Stimulated activated CD8-positive, alpha-beta memory T cell treated with anti-CD3 and anti-CD28 coated beads, Interleukin-12 subunit alpha, Interleukin-12 subunit beta, amount 100 ng/mL, for 1 hour (primary cell): ENCODE data around the gene VTN.
A peak's percentile ranks its signal among the peaks of the same experiment; 100 is the strongest.

Experiments used
- DNase-seq: peaks from one replicate; pipeline ENCODE4 v3.0.0-alpha.2; 2020; ENCODE audit warnings: low read depth

VTN gene

DNA sequence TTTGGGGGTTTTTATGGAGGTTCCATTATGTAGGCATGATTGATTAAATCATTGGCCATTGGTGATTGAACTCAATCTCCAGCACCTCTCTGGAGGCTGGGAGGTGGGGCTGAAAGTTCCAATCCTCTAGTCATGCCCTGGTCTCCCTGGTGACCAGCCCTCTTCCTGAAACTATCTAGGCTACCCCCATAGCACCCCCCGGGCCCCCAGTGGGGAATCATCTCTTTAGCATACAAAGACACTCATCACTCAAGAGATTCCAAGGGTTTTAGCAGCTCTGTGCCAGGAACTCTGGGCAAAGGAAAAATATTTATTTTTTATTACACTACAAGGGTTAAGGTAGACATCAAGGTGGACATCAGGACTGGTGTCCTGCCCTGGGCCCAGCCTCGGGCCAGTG is 25.3 kb upstream of the VTN start:
- DNase-seq, result no peak

DNA sequence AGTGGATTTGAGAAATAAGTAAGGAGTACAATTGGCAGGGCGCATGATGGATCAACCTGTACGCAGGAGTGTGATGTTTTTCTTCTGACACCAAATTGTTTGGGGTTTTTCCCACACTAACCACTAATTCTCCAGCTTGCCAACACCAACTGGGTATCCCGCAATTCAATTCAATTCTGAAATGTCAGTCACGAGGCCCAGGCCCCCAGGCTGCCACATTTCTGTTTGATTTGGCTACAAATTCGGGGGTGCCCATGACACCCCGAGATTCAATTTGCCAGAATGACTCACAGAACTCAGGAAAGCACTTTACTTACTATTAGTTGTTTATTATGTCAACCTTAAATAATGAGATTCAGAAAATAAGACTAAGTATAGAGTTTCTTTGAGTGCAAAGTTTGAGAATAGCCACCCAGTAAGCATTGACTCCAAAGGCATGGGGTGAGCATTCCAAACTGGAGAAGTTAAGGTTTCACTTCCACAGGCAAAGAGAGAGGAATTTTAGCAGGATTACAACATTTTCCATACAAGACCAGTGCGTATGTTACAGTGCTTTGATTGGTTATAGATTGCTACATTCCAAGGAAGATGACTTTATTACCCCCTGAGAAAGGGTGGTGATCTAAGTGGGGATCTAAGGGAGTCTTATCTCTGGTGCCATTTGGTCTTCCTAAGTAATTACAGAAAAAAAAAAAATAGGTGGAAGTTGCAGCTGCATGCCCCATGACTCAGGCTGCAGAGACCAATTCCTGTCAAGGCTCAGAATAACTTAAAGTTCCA is 24.4 kb upstream of the VTN start:
- no peak for DNase-seq

DNA sequence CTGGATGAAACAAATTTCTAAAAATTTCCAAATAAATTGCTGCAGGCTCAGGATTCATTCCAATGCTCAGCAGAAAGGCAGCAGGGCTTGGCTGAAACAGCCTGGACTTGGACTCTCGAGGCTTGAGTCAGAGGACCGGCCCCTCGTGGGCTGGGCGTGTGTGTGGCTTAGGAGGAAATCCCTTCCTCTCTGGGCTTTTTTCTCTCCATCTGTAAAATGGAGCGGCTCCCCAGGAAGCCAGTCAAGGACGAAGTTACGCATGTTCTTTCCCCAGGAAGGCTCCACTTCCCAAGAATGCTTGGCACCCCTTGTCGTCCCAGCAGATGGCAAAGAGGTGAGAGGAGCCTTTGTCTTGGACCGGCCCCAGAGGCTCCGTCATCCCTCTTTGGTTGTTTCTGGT is 22.4 kb upstream of the VTN start:
- no peak for DNase-seq

DNA sequence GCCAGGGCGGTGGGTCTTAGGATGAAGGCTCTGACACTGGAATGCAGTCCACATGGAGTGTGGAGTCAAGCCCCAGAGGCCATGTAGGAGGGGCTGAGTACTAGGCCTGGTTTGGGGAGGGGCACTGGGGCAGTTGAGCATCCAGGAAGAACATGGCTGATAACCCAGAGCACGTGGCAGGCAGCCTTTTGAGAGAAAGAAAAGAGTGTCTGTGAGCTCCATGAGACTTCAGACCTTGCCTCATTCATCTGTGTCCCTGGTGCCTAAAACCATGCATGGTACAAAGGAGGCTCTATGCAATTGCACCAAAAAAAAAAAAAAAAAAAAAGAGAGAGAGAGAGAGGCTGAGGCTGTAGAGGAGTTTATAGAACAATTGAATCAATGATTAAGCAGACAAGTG is 21.3 kb upstream of the VTN start:
- DNase-seq, result no peak

DNA sequence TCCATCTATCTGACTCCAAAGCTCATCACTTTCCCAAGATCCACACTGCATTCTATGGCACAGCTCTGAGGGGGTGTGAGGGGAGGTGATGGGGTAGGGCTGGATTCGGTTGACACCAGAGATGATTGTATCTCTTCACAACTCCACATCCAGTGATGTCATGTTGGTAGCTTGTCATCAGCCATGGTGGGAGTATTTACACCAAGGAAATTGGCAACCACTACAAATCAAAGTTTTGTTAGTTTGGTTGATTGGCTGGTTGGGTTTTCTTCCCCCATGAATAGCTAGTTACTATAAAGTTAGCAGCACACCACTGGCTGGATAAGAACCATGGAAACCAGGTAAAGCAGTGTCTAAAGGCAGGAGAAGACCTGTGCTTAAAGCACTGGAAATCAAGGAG is 20.9 kb upstream of the VTN start:
- no peak for DNase-seq

DNA sequence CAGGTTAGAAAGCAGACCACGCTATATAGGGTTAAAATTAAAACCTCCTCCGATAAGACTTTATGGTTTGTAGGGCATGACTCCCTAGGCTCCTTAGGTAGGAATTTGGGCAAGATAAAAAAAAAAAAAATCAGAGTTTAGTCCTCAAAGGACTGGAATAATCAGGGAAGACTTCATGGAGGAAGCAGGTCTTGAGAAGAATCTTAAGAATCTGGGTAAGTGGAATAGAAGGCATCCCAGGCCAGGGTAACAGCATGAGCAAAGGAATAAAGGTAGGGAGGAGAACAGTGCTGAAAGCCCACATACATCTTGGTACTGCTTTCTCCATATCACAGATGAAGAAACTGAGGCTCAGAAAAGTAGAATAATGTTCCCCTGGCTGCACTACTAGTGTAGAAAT is 20.5 kb upstream of the VTN start:
- no peak for DNase-seq

DNA sequence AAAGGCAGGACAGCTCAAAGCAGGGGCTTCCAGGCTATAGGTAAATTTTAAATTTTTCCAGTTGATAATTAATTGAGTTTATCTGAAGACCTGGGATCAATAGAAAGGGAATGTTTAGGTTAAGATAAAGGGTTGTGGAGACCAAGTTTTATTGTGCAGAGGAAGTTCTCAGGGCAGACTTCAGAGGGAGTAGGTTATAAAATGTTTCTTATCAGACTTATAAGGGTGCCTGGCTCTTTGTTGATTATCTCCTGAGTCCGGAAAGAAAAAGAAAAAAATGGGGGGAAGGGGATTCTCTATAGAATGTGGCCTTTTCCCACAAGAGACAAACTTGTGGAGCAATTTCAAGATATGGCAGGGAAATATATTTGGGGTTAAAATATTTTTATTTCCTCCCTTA is 20.0 kb upstream of the VTN start:
- DNase-seq, result no peak

DNA sequence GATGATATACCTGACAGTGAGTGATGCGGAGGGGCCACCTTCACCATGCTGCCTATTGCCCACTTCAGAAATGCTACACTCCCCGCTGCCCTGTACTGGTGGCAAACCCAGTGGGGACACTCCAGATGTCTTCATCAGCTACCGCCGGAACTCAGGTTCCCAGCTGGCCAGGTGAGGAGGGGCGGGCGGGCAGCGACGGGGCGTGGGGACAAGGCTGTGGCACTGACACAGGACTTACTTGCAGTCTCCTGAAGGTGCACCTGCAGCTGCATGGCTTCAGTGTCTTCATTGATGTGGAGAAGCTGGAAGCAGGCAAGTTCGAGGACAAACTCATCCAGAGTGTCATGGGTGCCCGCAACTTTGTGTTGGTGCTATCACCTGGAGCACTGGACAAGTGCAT is 18.0 kb upstream of the VTN start:
- DNase-seq, result no peak

DNA sequence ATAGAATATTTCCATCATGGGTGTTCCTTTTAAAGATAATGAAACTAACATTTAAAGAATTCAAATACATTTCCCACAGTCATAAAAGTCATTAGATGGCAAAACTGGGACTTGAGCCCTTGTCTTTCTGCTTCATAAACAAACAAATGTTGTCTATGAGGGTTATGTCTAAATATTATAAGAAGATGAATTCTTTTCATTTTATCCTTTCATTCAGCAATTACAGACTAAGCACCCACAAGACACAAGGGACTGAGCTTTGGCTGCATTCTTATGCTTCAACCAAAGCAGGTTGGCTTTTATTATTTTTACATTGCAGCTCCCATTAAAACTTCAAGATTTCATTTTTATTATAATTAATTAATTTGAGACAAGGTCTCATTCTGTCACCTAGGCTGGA is 16.3 kb upstream of the VTN start:
- no peak for DNase-seq

DNA sequence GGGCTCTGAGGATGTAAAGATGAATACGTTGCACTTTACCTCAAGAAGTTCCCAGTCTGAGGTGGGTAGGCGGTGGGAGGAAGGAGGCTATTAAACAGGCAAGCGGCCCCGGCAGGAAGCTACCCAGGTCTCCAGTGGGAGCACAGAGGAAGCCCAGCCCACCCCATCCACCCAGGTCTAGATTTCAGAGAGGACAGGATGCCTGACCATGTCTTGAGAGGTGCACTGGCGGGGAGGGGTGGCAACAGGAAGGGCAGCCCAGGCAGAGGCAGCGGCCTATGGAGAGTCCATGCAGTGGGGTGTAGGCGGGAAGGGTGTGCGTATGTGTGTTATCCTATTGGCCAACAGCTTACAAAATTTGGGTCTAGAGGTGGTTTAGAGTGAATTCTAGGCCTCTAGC is 15.3 kb upstream of the VTN start:
- DNase-seq, result no peak

DNA sequence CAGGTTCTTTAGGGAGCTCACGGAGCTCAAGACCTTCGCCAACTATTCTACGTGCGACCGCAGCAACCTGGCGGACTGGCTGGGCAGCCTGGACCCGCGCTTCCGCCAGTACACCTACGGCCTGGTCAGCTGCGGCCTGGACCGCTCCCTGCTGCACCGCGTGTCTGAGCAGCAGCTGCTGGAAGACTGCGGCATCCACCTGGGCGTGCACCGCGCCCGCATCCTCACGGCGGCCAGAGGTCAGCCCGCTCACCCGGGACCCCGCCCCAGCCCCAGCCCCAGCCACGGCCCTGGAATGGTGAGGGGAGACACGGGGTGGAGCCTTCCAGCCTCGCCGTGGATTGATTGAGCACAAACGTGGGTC is 14.9 kb upstream of the VTN start:
- no peak for DNase-seq

DNA sequence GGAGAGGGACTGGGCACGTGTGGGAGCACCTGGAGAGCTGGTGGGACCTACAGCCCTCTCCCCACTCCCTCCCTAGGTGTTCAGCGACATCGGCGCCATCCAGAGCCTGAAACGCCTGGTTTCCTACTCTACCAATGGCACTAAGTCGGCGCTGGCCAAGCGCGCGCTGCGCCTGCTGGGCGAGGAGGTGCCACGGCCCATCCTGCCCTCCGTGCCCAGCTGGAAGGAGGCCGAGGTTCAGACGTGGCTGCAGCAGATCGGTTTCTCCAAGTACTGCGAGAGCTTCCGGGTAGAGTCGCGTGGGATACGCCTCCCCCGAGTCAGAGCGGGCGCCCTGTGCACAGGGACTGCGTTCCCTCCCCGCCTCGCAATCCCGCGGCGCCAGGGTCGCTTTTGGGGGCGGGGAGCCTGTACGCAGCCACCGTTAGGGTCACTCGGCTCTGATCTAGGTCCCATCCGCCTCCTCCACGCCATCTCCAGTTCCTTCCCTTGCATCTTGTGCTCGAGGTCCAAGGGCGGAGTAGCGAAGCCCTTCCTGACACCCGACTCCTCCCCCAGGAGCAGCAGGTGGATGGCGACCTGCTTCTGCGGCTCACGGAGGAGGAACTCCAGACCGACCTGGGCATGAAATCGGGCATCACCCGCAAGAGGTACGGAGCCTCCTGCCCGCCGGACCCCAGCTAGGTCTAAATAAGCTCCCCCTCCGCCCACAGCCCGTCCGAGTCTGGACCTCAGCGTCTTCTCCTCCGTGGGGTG is 14.4 kb upstream of the VTN start:
- peak; percentile 45 for DNase-seq

DNA sequence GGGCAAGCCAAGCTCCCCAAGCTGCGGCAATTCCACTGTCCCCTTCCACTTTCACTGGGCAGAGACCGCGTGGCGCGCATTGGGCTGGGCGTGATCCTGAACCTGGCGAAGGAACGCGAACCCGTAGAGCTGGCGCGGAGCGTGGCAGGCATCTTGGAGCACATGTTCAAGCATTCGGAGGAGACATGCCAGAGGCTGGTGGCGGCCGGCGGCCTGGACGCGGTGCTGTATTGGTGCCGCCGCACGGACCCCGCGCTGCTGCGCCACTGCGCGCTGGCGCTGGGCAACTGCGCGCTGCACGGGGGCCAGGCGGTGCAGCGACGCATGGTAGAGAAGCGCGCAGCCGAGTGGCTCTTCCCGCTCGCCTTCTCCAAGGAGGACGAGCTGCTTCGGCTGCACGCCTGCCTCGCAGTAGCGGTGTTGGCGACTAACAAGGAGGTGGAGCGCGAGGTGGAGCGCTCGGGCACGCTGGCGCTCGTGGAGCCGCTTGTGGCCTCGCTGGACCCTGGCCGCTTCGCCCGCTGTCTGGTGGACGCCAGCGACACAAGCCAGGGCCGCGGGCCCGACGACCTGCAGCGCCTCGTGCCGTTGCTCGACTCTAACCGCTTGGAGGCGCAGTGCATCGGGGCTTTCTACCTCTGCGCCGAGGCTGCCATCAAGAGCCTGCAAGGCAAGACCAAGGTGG is 11.2 kb upstream of the VTN start:
- no peak for DNase-seq

DNA sequence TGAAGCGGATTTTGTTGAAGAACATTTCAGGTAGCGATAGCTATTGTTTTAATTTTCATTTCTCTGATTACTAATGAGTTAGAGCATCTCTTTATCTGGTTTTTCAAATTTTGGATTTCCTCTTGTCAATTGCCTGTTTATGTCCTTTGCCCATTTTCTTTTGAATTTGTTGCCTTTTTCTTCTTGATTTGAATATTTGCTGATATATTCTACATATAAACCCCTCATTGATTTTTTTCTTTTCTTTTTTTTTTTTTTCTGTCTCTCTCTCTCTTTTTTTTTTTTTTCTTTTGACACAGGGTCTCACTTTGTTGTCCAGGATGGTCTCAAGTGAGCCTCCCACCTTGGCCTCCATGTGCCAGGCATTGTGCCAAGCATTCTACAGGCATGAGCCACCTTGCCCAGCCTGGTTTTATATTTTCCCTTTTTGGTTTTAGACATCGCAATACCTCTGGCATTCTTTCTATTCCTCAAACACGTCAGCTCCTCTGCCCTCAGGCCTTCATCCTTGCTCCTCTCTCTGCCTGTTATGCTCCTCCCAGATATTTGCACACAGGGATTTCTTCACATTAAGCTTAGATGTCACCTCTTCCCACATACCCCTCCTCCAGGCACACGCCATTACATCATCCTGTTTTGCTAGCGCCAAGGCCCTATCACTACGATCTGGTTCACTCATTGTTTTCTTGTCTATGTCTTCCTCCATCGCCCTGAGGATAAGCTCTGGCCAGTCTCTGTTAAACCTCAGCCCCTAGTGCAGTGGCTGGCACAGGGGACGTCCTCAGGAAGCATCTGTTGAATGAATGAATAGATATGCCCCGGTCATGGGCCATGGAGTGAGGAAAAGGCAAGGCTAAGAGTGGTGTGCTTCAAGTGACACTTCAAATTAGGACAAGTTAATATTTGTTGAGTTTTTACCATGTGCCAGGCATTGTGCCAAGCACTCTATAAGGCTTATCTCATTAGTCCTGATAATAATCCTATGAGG is 10.0 kb upstream of the VTN start:
- DNase-seq, result no peak

DNA sequence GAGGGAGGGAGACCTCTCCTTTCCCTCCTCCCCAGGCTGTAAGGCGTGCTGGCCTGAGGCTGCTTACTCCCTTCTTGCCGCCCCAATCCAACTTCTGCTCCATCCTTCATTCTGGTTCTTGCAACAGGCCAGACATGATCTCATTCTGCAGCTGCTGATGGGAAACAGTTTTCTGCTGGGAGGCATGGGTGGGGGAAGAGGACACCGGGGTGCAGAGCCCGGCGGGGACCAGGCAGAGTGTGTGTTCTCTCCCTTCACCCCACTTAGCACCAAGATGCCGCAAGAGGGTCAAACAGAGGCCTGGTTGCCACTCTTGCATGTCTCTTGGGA is 2.8 kb upstream of the VTN start:
- no peak for DNase-seq

DNA sequence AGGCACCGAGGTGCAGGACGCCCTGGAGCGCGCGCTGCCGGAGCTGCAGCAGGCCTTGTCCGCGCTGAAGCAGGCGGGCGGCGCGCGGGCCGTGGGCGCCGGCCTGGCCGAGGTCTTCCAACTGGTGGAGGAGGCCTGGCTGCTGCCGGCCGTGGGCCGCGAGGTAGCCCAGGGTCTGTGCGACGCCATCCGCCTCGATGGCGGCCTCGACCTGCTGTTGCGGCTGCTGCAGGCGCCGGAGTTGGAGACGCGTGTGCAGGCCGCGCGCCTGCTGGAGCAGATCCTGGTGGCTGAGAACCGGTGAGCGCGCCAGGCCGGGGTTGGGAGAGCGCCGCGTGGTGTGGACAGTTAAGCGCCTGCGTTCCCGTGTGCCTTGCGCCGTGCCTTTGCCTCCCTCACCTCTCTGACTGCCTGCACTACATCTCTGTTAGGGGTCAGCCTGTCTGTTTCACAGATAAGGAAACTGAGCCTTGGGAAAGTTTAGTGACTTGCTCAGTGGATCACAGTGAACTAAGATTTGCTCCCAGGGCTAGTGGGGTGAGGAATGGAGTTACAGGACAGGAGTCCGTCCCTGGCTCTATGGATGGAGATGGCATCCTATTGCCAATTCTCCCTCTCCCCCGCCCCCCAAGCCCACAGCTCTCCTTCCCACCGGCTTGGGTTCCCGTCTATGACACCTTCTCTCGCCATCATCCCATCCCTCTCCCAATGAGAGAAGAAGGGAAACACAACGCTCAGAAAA is 2.3 kb upstream of the VTN start:
- DNase-seq, result no peak

DNA sequence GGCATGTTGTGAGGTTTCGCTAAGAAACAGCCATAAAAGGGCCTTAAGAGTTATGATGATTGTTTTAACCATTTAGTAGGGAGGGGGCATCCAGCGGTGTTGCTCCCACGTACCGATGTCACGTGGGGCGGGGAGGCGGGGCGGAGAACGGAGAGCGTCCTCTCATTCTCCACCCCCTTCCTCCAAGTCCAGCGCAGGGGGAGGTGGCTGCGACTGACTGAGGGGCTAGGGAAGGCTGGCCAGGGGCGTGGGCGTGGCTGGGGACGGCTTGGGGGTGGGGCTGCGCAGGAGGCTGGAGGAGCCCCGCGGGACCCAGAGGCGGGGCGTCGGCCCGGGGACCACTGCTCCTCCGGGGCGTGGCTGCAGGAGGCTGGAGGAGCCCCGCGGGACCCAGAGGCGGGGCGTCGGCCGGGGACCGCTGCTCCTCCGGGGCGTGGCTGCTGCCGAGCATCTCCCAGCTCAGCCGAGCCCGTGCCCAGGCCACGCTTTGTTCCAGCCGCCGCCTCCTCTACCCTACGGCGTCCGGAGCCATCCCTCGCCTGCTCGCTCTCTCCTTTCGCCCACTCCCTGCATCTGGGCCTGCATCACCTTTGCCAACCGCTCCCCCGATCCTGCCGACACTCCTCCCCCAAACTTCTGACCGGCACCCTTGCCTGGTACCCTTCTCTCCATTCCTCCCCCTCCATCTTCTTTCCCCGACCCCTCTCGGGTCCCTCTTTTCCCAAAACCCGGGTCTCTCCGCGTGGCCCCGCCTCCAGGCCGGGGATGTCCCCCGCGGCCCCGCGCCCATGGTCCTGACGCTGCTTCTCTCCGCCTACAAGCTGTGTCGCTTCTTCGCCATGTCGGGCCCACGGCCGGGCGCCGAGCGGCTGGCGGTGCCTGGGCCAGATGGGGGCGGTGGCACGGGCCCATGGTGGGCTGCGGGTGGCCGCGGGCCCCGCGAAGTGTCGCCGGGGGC is 1.4 kb upstream of the VTN start, which contains the start of gene SARM1:
TSS of gene SARM1 (plus strand) at position 450 of the 958 bp plus-strand sequence. CDS start at position 789, 339 bp downstream.
- peak; percentile 62 for DNase-seq

DNA sequence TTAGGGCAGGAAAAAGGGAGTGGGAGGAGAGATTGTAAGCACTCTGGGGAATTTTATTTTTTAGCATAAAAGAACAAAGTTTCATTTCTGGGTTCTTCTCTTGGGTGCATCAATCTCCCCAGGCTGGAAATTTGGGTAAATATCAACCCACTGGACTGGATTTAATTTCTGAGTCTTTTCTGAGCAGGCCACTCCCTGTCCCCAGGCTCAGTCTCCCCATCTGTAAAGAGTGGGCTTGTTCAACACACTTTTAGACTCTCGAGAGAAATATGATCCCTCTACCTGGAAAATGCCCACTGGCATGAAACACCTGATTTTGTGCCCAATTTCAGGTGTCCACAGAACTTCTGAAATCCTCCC is 617 bp upstream of the VTN start:
- DNase-seq, result no peak

DNA sequence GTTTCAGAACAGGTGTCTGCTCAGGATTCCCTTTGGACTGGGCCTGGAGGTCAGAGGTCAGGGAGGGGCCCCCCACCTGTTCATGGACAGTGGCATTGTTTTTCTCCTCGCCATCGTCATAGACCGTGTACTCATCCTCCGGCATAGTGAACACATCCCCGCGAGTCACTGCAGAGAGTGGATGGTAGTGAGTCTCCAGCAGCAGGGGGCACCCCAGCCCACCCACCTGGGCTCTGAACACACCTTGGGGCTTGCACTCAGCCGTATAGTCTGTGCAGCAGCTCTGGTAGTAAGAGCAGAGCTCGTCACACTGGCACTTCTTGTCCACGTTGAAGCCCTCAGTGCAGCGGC is 448 bp downstream of the VTN start:
- DNase-seq, result no peak

DNA sequence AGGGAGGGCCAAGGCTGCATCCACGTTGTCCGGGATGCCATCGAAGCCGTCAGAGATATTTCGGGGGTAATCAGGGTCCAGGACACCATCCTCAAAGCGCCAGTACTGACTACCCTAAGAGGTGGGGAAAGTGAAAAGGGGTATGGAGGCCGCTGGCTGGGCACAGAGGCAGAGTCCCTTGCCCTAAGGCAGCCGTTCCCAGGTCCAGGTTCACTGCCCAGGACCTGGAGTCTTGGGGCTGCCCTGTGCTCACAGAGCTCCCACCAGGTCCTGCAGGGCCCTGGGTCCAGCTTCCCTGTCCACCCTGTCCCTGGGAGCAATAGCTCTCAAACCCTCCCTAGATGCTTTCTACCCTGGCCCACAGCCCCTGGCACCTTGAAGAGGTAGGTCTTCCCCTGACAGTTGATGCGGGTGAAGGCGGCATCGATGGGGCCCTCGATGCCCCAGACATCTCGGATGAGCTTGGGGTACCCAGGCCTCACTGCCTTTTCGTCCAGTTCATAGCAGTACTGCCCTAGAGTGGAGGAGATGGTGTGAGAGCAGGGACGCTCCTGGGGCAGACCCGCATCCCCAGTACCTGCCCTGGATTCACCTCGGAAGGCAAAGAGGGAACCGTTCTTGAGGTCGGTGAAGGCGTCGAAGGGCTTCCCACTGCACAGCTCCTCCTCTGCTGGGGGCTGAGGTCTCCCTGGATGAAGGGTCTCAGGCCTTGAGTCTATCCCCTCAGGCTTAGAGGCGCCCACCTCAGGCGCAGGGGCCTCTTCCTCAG is 1.0 kb downstream of the VTN start:
- no peak for DNase-seq
